Astrocyte (in vitro differentiated cells and primary cell): ENCODE measurements around the gene PDZD7. TPM values are rescaled to one million over a fixed set of nuclear protein-coding genes. Genes with fewer than 3 reads are reported as not detected.

Experiments
- DNase-seq: peaks from one replicate; pipeline ENCODE4 v3.0.0-alpha.2; 2010; ENCODE audit warnings: low read depth
- FAIRE-seq: peaks from 2 replicates; lab custom pipeline; 2011; peaks lifted over from hg19 to GRCh38; lab: Jason Lieb, UNC
- H2AFZ ChIP-seq: 2 replicates; pipeline ENCODE4 v1.6.0; 2012; ENCODE audit warnings: low read depth, low read length, inconsistent platforms
- H3K27ac ChIP-seq: 2 replicates; pipeline ENCODE4 v1.5.1; 2011; ENCODE audit warnings: low read depth, low read length, inconsistent platforms
- H3K27me3 ChIP-seq: 2 replicates; pipeline ENCODE4 v1.6.0; 2011; ENCODE audit warnings: low read length, inconsistent platforms; ENCODE audit not compliant: insufficient read depth
- H3K36me3 ChIP-seq: 2 replicates; pipeline ENCODE4 v1.5.1; 2011; ENCODE audit warnings: low read length, inconsistent platforms; ENCODE audit not compliant: insufficient read depth
- H3K4me1 ChIP-seq: 2 replicates; pipeline ENCODE4 v1.5.1; 2011; ENCODE audit warnings: low read length, inconsistent platforms; ENCODE audit not compliant: insufficient read depth
- H3K4me2 ChIP-seq: 2 replicates; pipeline ENCODE4 v1.6.0; 2012; ENCODE audit warnings: low read length, inconsistent platforms
- H3K4me3 ChIP-seq: 2 replicates; pipeline ENCODE4 v1.5.1; 2011; ENCODE audit warnings: low read depth, mild to moderate bottlenecking, low read length, inconsistent platforms; ENCODE audit not compliant: insufficient read depth
- H3K79me2 ChIP-seq: 2 replicates; pipeline ENCODE4 v1.6.0; 2012; ENCODE audit warnings: mild to moderate bottlenecking, low read length, inconsistent platforms; ENCODE audit not compliant: insufficient read depth
- H3K9ac ChIP-seq: 2 replicates; pipeline ENCODE4 v1.6.0; 2012; ENCODE audit warnings: mild to moderate bottlenecking, low read length, inconsistent platforms
- H3K9me3 ChIP-seq: 2 replicates; pipeline ENCODE4 v1.5.1; 2012; ENCODE audit warnings: low read depth, mild to moderate bottlenecking, low read length, inconsistent platforms; ENCODE audit not compliant: insufficient read depth
- H4K20me1 ChIP-seq: 2 replicates; pipeline ENCODE4 v1.6.0; 2012; ENCODE audit warnings: low read length, inconsistent platforms; ENCODE audit not compliant: insufficient read depth
- H3K27ac Mint-ChIP-seq: one replicate; pipeline ENCODE4 v1.8.0; 2021; ENCODE audit warnings: mild to moderate bottlenecking, mixed read lengths; ENCODE audit not compliant: unreplicated experiment
- H3K27me3 Mint-ChIP-seq: one replicate; pipeline ENCODE4 v1.8.0; 2021; ENCODE audit warnings: low read depth, mixed read lengths; ENCODE audit not compliant: unreplicated experiment
- H3K36me3 Mint-ChIP-seq: one replicate; pipeline ENCODE4 v1.8.0; 2021; ENCODE audit warnings: low read depth, mixed read lengths; ENCODE audit not compliant: unreplicated experiment
- H3K4me1 Mint-ChIP-seq: one replicate; pipeline ENCODE4 v1.8.0; 2021; ENCODE audit warnings: low read depth, mixed read lengths; ENCODE audit not compliant: unreplicated experiment
- H3K4me3 Mint-ChIP-seq: one replicate; pipeline ENCODE4 v1.8.0; 2021; ENCODE audit warnings: mild to moderate bottlenecking, moderate library complexity, mixed read lengths; ENCODE audit not compliant: unreplicated experiment
- H3K9me3 Mint-ChIP-seq: one replicate; pipeline ENCODE4 v1.8.0; 2021; ENCODE audit warnings: mild to moderate bottlenecking, mixed read lengths; ENCODE audit not compliant: unreplicated experiment
- CTCF ChIP-seq: IDR thresholded peaks from 2 replicates; pipeline ENCODE4 v1.5.1; 2011; ENCODE audit warnings: low read depth, mild to moderate bottlenecking, inconsistent platforms, low read length, moderate library complexity; ENCODE audit not compliant: insufficient read depth
- EZH2 ChIP-seq: IDR thresholded peaks from 2 replicates; pipeline ENCODE4 v1.6.1; 2012; ENCODE audit warnings: mild to moderate bottlenecking, low read length, inconsistent platforms; ENCODE audit not compliant: insufficient read depth
- total RNA-seq: library from RNA; stranded (reverse); gene quantifications from 2 replicates; pipeline ENCODE4 v1.2.1, GENCODE V29; 2021

PDZD7 gene
- total RNA-seq, 1 donor from 2014 or later, result 4.5 TPM

GRCh38 chr10:101021692-101022251 lies 9.2 kb downstream of the PDZD7 start:
- TF ChIP-seq CTCF (no peak), EZH2 (no peak)
- Mint-ChIP-seq H3K9me3 (no peaks in the 10 kb centered on the region), H3K4me1 (peaks cover 5% of the 10 kb centered on the region), H3K27me3 (peaks cover 24% of the 10 kb centered on the region), H3K4me3 (no peak overlapping the region), H3K27ac (no peak overlapping the region), H3K36me3 (peaks cover 2% of the 10 kb centered on the region)
- Histone ChIP-seq H3K4me1 (peaks cover 11% of the 10 kb centered on the region), H2AFZ (no peak overlapping the region), H3K9ac (no peak overlapping the region), H3K79me2 (no peaks in the 10 kb centered on the region), H3K27ac (no peak overlapping the region), H3K36me3 (no peaks in the 10 kb centered on the region), H3K4me3 (no peak overlapping the region), H3K4me2 (no peak overlapping the region), H3K27me3 (no peaks in the 10 kb centered on the region), H4K20me1 (no peaks in the 10 kb centered on the region), H3K9me3 (no peaks in the 10 kb centered on the region)
- DNase-seq (no peak), FAIRE-seq (no peak)

- no peak for TF ChIP-seq EZH2
- TF ChIP-seq CTCF, result no peak
- H3K9me3 Mint-ChIP-seq, result no peaks in the 10 kb centered on the region
- no peak overlapping the region for H3K9ac ChIP-seq
- no peak for DNase-seq
- H2AFZ ChIP-seq, result no peak overlapping the region
- H3K36me3 Mint-ChIP-seq, result peaks cover 2% of the 10 kb centered on the region
- H3K4me3 ChIP-seq, result no peak overlapping the region
- H3K9me3 ChIP-seq, result no peaks in the 10 kb centered on the region
- no peak for FAIRE-seq
- H3K27me3 Mint-ChIP-seq, result peaks cover 29% of the 10 kb centered on the region
- no peak overlapping the region for H3K4me2 ChIP-seq
- no peaks in the 10 kb centered on the region for H3K36me3 ChIP-seq
- H4K20me1 ChIP-seq, result no peaks in the 10 kb centered on the region
- peaks cover 11% of the 10 kb centered on the region for H3K4me1 ChIP-seq
- no peak overlapping the region for H3K27ac ChIP-seq
- H3K4me3 Mint-ChIP-seq, result no peak overlapping the region
- no peak overlapping the region for H3K27ac Mint-ChIP-seq
- no peaks in the 10 kb centered on the region for H3K27me3 ChIP-seq
- H3K4me1 Mint-ChIP-seq, result peaks cover 5% of the 10 kb centered on the region
- no peaks in the 10 kb centered on the region for H3K79me2 ChIP-seq
These were observed 9.7 kb downstream of the PDZD7 start for GRCh38 chr10:101021239-101021638.

GRCh38 chr10:101020427-101021075 lies 10.4 kb downstream of the PDZD7 start:
- Histone ChIP-seq H3K27ac (no peak overlapping the region), H3K79me2 (no peaks in the 10 kb centered on the region), H3K4me3 (no peak overlapping the region), H4K20me1 (no peaks in the 10 kb centered on the region), H3K9ac (no peak overlapping the region), H3K9me3 (no peaks in the 10 kb centered on the region), H2AFZ (no peak overlapping the region), H3K36me3 (no peaks in the 10 kb centered on the region), H3K4me1 (peaks cover 12% of the 10 kb centered on the region), H3K27me3 (no peaks in the 10 kb centered on the region), H3K4me2 (no peak overlapping the region)
- Mint-ChIP-seq H3K27me3 (peaks cover 32% of the 10 kb centered on the region), H3K27ac (no peak overlapping the region), H3K36me3 (peaks cover 2% of the 10 kb centered on the region), H3K4me1 (peaks cover 5% of the 10 kb centered on the region), H3K4me3 (no peak overlapping the region), H3K9me3 (no peaks in the 10 kb centered on the region)
- DNase-seq (no peak), FAIRE-seq (no peak)
- TF ChIP-seq EZH2, result no peak
- TF ChIP-seq CTCF, result no peak
